ENCODE measurements around the gene SNX13.
"Not testable (repeated sequence)": the region's sequence is repeated elsewhere in the genome, so short reads cannot be mapped to it uniquely, and the experiment has no call there.

Gene SNX13

GRCh38 chr7:17829001-17829400 is 111.3 kb downstream of the SNX13 start:
- no peak for DNase-seq (ENCODE audit: low read depth)
- no peak overlapping the region for H3K4me3 ChIP-seq (ENCODE audit: low read depth, low read length)
- no peak for TF ChIP-seq CTCF (IDR thresholded peaks at IDR 0.05; ENCODE audit: low read depth, low read length, missing control alignments)

GRCh38 chr7:17822547-17823173 is 117.6 kb downstream of the SNX13 start:
- H3K4me3 ChIP-seq (ENCODE audit: low read depth, low read length) = no peak overlapping the region
- TF ChIP-seq CTCF (IDR thresholded peaks at IDR 0.05; ENCODE audit: low read depth, low read length, missing control alignments) = no peak
- no peak for DNase-seq (ENCODE audit: low read depth)

- DNase-seq (ENCODE audit: low read depth) = no peak
- no peak for TF ChIP-seq CTCF (IDR thresholded peaks at IDR 0.05; ENCODE audit: low read depth, low read length, missing control alignments)
- no peak overlapping the region for H3K4me3 ChIP-seq (ENCODE audit: low read depth, low read length)
Measured at GRCh38 chr7:17816903-17817302, 123.4 kb downstream of the SNX13 start.

GRCh38 chr7:17815318-17815717 is 125.0 kb downstream of the SNX13 start:
- no peak overlapping the region for H3K4me3 ChIP-seq (ENCODE audit: low read depth, low read length)
- TF ChIP-seq CTCF (IDR thresholded peaks at IDR 0.05; ENCODE audit: low read depth, low read length, missing control alignments) = no peak
- no peak for DNase-seq (ENCODE audit: low read depth)

GRCh38 chr7:17814058-17814457 is 126.2 kb downstream of the SNX13 start:
- DNase-seq (ENCODE audit: low read depth) = no peak
- TF ChIP-seq CTCF (IDR thresholded peaks at IDR 0.05; ENCODE audit: low read depth, low read length, missing control alignments) = no peak
- no peak overlapping the region for H3K4me3 ChIP-seq (ENCODE audit: low read depth, low read length)

GRCh38 chr7:17809215-17809614 is 131.1 kb downstream of the SNX13 start:
- H3K4me3 ChIP-seq (ENCODE audit: low read depth, low read length); DNase-seq (ENCODE audit: low read depth): not testable (repeated sequence)

- no peak for DNase-seq (ENCODE audit: low read depth)
- no peak for TF ChIP-seq CTCF (IDR thresholded peaks at IDR 0.05; ENCODE audit: low read depth, low read length, missing control alignments)
- H3K4me3 ChIP-seq (ENCODE audit: low read depth, low read length) = no peak overlapping the region
Measured at GRCh38 chr7:17807242-17807641, 133.1 kb downstream of the SNX13 start.

All from GM12864 (cell line).